HEK293 (cell line): Measurements from ENCODE around the gene HTATIP2.

Experiments used
- CTCF ChIA-PET: fragments of 350-600 bp; formaldehyde crosslinking; extraction: SDS; loops from one replicate; lab custom pipeline; 2021; ENCODE audit warnings: antibody characterized with exemption; lab: Yijun Ruan, JAX
- POLR2A ChIA-PET: fragments of 300-600 bp; formaldehyde crosslinking; extraction: SDS; loops from one replicate; lab custom pipeline; 2020; ENCODE audit warnings: antibody characterized with exemption, inconsistent platforms; lab: Yijun Ruan, JAX
- H3K27ac ChIP-seq: fragments of 200-500 bp; sonication (Bioruptor generic); 2 replicates; pipeline ENCODE4 v1.5.1; 2014; ENCODE audit warnings: low read depth, low read length, control low read depth, inconsistent platforms; ENCODE audit errors: extremely low read depth
- H3K36me3 ChIP-seq, 2 experiments: fragments of 200-500 bp in 1 of 2; sonication (Bioruptor generic) in 1 of 2; 1 replicate in 1 of 2; 2 replicates in 1 of 2; pipeline ENCODE4 v1.5.1; 2014 to 2017; ENCODE audit warnings: inconsistent platforms in 2 of 2, low read length in 2 of 2; ENCODE audit not compliant: control insufficient read depth in 2 of 2, insufficient read depth in 1 of 2
- H3K4me1 ChIP-seq: fragments of 200-500 bp; sonication (Bioruptor generic); 2 replicates; pipeline ENCODE4 v1.5.1; 2014; ENCODE audit warnings: mild to moderate bottlenecking, low read length, inconsistent platforms; ENCODE audit not compliant: control insufficient read depth, insufficient read depth
- H3K4me3 ChIP-seq: 2 replicates; pipeline ENCODE4 v1.5.1; 2011; ENCODE audit warnings: low read depth, mild to moderate bottlenecking, control low read depth, low read length, moderate library complexity
- H3K9me3 ChIP-seq: fragments of 200-500 bp; sonication (Bioruptor generic); 2 replicates; pipeline ENCODE4 v1.5.1; 2014; ENCODE audit warnings: low read depth, low read length, inconsistent platforms; ENCODE audit not compliant: control insufficient read depth, insufficient read depth
- AEBP2 ChIP-seq: fragments of 450-650 bp; formaldehyde crosslinking; IDR thresholded peaks from 2 replicates; pipeline ENCODE4 v1.5.1; 2016; ENCODE audit warnings: missing biosample characterization, missing genetic modification characterization, borderline replicate concordance
- IKZF3 ChIP-seq: fragments of 450-650 bp; IDR thresholded peaks from 2 replicates; pipeline ENCODE4 v1.5.0; 2018; ENCODE audit warnings: missing biosample characterization, mild to moderate bottlenecking, missing genetic modification characterization, moderate library complexity
- MEIS1 ChIP-seq: sonication (generic); formaldehyde crosslinking; IDR thresholded peaks from 2 replicates; pipeline ENCODE4 v1.8.1; 2022; ENCODE audit warnings: missing genetic modification reagents, mild to moderate bottlenecking, borderline replicate concordance
- PRDM1 ChIP-seq: fragments of 450-650 bp; formaldehyde crosslinking; IDR thresholded peaks from 2 replicates; pipeline ENCODE4; 2016; ENCODE audit warnings: missing biosample characterization, missing genetic modification characterization
- YY1 ChIP-seq: fragments of 450-650 bp; formaldehyde crosslinking; IDR thresholded peaks from 2 replicates; pipeline ENCODE4 v1.5.1; 2018; ENCODE audit warnings: missing biosample characterization, missing genetic modification characterization
- ZBTB20 ChIP-seq: fragments of 450-650 bp; formaldehyde crosslinking; IDR thresholded peaks from 2 replicates; pipeline ENCODE4 v1.5.1; 2016; ENCODE audit warnings: missing biosample characterization, missing genetic modification characterization
- ZNF138 ChIP-seq: fragments of 450-650 bp; formaldehyde crosslinking; IDR thresholded peaks from 2 replicates; pipeline ENCODE4 v1.5.1; 2016; ENCODE audit warnings: missing biosample characterization, missing genetic modification characterization, borderline replicate concordance
- ZNF248 ChIP-seq: fragments of 450-650 bp; formaldehyde crosslinking; IDR thresholded peaks from 2 replicates; pipeline ENCODE4 v1.5.1; 2017; ENCODE audit warnings: missing biosample characterization, missing genetic modification characterization
- ZNF26 ChIP-seq: fragments of 450-650 bp; formaldehyde crosslinking; IDR thresholded peaks from 2 replicates; pipeline ENCODE4 v1.5.1; 2016; ENCODE audit warnings: missing biosample characterization, missing genetic modification characterization
- ZNF335 ChIP-seq: fragments of 450-650 bp; formaldehyde crosslinking; conservative IDR thresholded peaks from 2 replicates; pipeline ENCODE4 v1.5.1; 2016; ENCODE audit warnings: missing biosample characterization, missing genetic modification characterization
- ZNF362 ChIP-seq: fragments of 450-650 bp; formaldehyde crosslinking; IDR thresholded peaks from 2 replicates; pipeline ENCODE4 v1.5.1; 2016; ENCODE audit warnings: missing biosample characterization, missing genetic modification characterization
- ZNF433 ChIP-seq: fragments of 450-650 bp; formaldehyde crosslinking; IDR thresholded peaks from 2 replicates; pipeline ENCODE4 v1.5.1; 2016; ENCODE audit warnings: missing biosample characterization, missing genetic modification characterization, low read depth
- ZNF488 ChIP-seq: fragments of 450-650 bp; formaldehyde crosslinking; IDR thresholded peaks from 2 replicates; pipeline ENCODE4 v1.5.1; 2016; ENCODE audit warnings: missing biosample characterization, missing genetic modification characterization
- ZNF561 ChIP-seq: fragments of 450-650 bp; IDR thresholded peaks from 2 replicates; pipeline ENCODE4 v1.5.1; 2018; ENCODE audit warnings: missing biosample characterization, missing genetic modification characterization, borderline replicate concordance
- ZNF585B ChIP-seq: fragments of 450-650 bp; formaldehyde crosslinking; IDR thresholded peaks from 2 replicates; pipeline ENCODE4 v1.5.1; 2016; ENCODE audit warnings: missing biosample characterization, missing genetic modification characterization
- ZNF600 ChIP-seq: fragments of 450-650 bp; formaldehyde crosslinking; IDR thresholded peaks from 2 replicates; pipeline ENCODE4 v1.5.1; 2016; ENCODE audit warnings: missing biosample characterization, missing genetic modification characterization
- ZNF843 ChIP-seq: fragments of 450-650 bp; formaldehyde crosslinking; IDR thresholded peaks from 2 replicates; pipeline ENCODE4 v1.5.1; 2016; ENCODE audit warnings: missing biosample characterization, missing genetic modification characterization
- TF ChIP-seq, protein P1 (sequence below): fragments of 450-650 bp; formaldehyde crosslinking; IDR thresholded peaks from 2 replicates; pipeline ENCODE4 v1.5.1; 2016; ENCODE audit warnings: missing biosample characterization, missing genetic modification characterization
- TF ChIP-seq, protein P2 (sequence below): fragments of 450-650 bp; formaldehyde crosslinking; IDR thresholded peaks from 2 replicates; pipeline ENCODE4 v1.5.1; 2016; ENCODE audit warnings: missing biosample characterization, missing genetic modification characterization, low read depth
- TF ChIP-seq, protein P3 (sequence below): fragments of 450-650 bp; formaldehyde crosslinking; IDR thresholded peaks from 2 replicates; pipeline ENCODE4 v1.5.1; 2017; ENCODE audit warnings: missing biosample characterization, missing genetic modification characterization

The HTATIP2 gene

DNA sequence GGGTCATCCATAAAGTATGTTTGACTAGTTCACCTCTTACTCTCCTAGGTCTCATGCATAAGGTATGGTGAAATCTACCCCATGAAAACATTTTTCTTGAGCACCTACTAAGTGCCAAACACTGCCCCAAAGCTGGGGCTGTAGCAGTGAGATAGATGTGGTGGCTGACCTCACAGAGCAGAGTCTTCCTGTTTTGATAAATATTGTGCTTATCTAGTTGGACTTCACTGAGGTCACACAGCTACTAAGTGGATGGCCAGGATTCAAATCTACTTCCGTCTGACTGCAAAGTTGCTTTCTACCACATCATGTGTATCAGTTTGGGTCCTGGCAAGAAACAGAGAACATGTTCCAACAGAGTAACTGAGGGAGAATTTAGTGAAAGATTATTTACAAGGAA, 6.4 kb upstream of the HTATIP2 start:
- Histone ChIP-seq H3K9me3 (no peaks in the 10 kb centered on the region), H3K4me1 (no peaks in the 10 kb centered on the region), H3K36me3 (no peaks in the 10 kb centered on the region), H3K27ac (no peak overlapping the region), H3K4me3 (no peak overlapping the region)
- CTCF ChIA-PET: interaction anchor here (0.9 to 1.5 kb wide), 2 partner anchors 8 to 233 kb away, joined by 3 read pairs; no protein-coding TSS in a partner anchor
- no peak for TF ChIP-seq ZNF26
- no peak for TF ChIP-seq ZNF488
- TF ChIP-seq, all 188 proteins: peak for 0
- POLR2A ChIA-PET: interaction anchor here (0.6 kb wide), 1 partner anchor 578 kb away, joined by 3 read pairs; no protein-coding TSS in a partner anchor

DNA sequence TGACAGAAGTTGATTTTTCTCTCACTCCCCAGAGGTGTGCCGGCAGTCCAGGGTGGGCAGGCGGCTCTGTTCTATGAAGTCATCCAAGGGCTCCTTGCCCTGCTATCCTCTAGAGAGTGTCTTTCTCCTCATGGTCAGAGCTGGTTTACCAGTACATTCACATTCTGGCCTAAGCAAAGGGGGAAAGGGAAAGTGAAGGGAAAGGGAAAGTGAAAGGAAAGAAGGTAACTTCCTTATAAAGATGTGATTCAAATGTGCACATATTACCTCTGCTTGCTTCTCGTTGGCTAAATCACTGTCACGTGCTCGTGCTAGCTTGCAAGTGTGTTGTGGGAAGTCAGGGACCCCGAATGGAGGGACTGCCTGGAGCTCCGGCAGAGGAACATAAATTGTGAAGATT, 2.9 kb upstream of the HTATIP2 start:
- ChIA-PET POLR2A (no interaction called here), CTCF (interaction anchor here (0.7 kb wide), 2 partner anchors 90 to 232 kb away, joined by 3 read pairs; no protein-coding TSS in a partner anchor)
- H3K4me3 ChIP-seq: no peak overlapping the region
- H3K27ac ChIP-seq: no peak overlapping the region
- no peaks in the 10 kb centered on the region for H3K9me3 ChIP-seq
- no peaks in the 10 kb centered on the region for H3K4me1 ChIP-seq
- TF ChIP-seq ZNF138 (tag by site-specific recombination) (no peak), PRDM1 (tag by site-specific recombination) (peak; percentile 88)
- TF ChIP-seq, protein P1, sequence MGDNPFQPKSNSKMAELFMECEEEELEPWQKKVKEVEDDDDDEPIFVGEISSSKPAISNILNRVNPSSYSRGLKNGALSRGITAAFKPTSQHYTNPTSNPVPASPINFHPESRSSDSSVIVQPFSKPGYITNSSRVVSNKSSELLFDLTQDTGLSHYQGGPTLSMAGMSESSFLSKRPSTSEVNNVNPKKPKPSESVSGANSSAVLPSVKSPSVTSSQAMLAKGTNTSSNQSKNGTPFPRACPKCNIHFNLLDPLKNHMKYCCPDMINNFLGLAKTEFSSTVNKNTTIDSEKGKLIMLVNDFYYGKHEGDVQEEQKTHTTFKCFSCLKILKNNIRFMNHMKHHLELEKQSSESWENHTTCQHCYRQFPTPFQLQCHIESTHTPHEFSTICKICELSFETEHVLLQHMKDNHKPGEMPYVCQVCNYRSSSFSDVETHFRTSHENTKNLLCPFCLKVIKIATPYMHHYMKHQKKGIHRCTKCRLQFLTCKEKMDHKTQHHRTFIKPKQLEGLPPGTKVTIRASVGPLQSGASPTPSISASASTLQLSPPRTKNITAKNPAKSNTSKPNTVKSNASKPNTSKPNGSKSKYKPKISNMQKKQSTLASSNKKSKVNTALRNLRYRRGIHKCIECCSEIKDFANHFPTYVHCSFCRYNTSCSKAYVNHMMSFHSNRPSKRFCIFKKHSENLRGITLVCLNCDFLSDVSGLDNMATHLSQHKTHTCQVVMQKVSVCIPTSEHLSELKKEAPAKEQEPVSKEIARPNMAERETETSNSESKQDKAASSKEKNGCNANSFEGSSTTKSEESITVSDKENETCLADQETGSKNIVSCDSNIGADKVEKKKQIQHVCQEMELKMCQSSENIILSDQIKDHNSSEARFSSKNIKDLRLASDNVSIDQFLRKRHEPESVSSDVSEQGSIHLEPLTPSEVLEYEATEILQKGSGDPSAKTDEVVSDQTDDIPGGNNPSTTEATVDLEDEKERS (tag by site-specific recombination): no peak
- TF ChIP-seq, protein P2, sequence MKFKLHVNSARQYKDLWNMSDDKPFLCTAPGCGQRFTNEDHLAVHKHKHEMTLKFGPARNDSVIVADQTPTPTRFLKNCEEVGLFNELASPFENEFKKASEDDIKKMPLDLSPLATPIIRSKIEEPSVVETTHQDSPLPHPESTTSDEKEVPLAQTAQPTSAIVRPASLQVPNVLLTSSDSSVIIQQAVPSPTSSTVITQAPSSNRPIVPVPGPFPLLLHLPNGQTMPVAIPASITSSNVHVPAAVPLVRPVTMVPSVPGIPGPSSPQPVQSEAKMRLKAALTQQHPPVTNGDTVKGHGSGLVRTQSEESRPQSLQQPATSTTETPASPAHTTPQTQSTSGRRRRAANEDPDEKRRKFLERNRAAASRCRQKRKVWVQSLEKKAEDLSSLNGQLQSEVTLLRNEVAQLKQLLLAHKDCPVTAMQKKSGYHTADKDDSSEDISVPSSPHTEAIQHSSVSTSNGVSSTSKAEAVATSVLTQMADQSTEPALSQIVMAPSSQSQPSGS (tag by site-specific recombination): no peak
- no peaks in the 10 kb centered on the region for H3K36me3 ChIP-seq

DNA sequence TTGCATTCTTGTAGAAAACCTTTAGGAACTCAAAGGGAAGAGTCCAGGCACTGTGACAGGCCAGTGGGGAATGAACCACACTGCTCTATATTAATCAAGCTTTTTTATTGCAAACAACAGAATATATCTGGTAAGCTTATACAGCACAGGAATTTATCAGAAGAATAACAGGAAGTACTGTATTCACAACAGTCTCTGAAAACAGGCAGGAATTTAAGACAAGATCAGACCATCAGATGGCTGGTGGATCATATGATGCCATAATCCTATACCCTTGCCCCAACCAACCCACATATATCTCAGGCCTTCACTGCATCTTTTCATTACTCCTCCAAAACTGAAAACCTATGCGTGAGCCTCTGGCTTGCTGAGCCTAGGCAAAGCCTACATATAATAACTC, 1.0 kb upstream of the HTATIP2 start:
- CTCF ChIA-PET: interaction anchor here (1.1 kb wide), 1 partner anchor 9 kb away, joined by 4 read pairs; no protein-coding TSS in a partner anchor
- no peak overlapping the region for H3K27ac ChIP-seq
- no peaks in the 10 kb centered on the region for H3K9me3 ChIP-seq
- H3K36me3 ChIP-seq: no peaks in the 10 kb centered on the region
- H3K4me1 ChIP-seq: no peaks in the 10 kb centered on the region
- POLR2A ChIA-PET: no interaction called here
- no peak overlapping the region for H3K4me3 ChIP-seq
- TF ChIP-seq ZNF843 (no peak), ZNF585B (tag by site-specific recombination) (no peak), ZBTB20 (tag by site-specific recombination) (no peak), ZNF600 (tag by site-specific recombination) (no peak), ZNF248 (no peak), MEIS1 (CRISPR knock-in tag) (no peak), IKZF3 (tag by site-specific recombination) (no peak), ZNF362 (no peak), YY1 (tag by site-specific recombination) (no peak), ZNF561 (tag by site-specific recombination) (no peak), AEBP2 (tag by site-specific recombination) (no peak), ZNF433 (no peak), ZNF335 (tag by site-specific recombination) (no peak)
- TF ChIP-seq, protein P3, sequence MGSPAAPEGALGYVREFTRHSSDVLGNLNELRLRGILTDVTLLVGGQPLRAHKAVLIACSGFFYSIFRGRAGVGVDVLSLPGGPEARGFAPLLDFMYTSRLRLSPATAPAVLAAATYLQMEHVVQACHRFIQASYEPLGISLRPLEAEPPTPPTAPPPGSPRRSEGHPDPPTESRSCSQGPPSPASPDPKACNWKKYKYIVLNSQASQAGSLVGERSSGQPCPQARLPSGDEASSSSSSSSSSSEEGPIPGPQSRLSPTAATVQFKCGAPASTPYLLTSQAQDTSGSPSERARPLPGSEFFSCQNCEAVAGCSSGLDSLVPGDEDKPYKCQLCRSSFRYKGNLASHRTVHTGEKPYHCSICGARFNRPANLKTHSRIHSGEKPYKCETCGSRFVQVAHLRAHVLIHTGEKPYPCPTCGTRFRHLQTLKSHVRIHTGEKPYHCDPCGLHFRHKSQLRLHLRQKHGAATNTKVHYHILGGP (tag by site-specific recombination): no peak
